Measurements from ENCODE around the gene DEDD. TPM values are rescaled to one million over a fixed set of nuclear protein-coding genes. Genes with fewer than 3 reads are reported as not detected.

The DEDD gene
- total RNA-seq, 4 donors from 2014 or later: 27.5 to 34.6 (median 31.1) TPM

DNA sequence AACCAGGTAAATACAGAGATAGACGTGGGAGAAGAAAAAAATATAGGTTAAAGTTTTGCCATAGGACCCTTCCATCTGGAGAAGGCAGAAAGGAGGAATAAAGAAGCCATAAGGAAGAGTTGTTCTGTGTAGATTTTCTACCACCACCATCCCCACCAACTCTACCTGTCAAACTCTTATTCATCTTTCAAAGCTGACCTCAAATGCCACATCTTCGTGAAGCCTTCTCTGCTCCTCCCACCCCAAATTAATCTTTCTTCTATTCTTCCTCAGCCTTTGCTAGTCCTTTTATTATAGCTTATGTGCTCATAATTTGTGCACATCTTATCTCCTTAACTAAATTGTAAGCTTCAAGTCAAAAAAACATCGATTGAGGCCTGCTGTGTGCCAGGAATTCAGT is 41.9 kb downstream of the DEDD start:
- H3K9me3 ChIP-seq: no peaks in the 10 kb centered on the region
- no peak overlapping the region for H3K4me3 ChIP-seq (replicated peaks in 1 of 3)
- TF ChIP-seq, protein P1, sequence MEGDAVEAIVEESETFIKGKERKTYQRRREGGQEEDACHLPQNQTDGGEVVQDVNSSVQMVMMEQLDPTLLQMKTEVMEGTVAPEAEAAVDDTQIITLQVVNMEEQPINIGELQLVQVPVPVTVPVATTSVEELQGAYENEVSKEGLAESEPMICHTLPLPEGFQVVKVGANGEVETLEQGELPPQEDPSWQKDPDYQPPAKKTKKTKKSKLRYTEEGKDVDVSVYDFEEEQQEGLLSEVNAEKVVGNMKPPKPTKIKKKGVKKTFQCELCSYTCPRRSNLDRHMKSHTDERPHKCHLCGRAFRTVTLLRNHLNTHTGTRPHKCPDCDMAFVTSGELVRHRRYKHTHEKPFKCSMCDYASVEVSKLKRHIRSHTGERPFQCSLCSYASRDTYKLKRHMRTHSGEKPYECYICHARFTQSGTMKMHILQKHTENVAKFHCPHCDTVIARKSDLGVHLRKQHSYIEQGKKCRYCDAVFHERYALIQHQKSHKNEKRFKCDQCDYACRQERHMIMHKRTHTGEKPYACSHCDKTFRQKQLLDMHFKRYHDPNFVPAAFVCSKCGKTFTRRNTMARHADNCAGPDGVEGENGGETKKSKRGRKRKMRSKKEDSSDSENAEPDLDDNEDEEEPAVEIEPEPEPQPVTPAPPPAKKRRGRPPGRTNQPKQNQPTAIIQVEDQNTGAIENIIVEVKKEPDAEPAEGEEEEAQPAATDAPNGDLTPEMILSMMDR (IDR thresholded peaks at IDR 0.05): no peak
- TF ChIP-seq POLR2A (IDR thresholded peaks at IDR 0.05): no peak
- intact Hi-C loops (cut with DNase I): loop anchor here (10.0 kb wide), 2 partner anchors 46 to 256 kb away; partner anchors contain the start of gene USF1
- no peak overlapping the region for H3K27ac ChIP-seq
- no peaks in the 10 kb centered on the region for H3K36me3 ChIP-seq
- H3K27me3 ChIP-seq: no peaks in the 10 kb centered on the region
- WGBS, 2 donors: 89 to 91% methylated on average over 3 of the region's 3 CpGs
- no peak for DNase-seq
- peaks cover 4 to 8% of the 10 kb centered on the region in 2 donors for H3K4me1 ChIP-seq

DNA sequence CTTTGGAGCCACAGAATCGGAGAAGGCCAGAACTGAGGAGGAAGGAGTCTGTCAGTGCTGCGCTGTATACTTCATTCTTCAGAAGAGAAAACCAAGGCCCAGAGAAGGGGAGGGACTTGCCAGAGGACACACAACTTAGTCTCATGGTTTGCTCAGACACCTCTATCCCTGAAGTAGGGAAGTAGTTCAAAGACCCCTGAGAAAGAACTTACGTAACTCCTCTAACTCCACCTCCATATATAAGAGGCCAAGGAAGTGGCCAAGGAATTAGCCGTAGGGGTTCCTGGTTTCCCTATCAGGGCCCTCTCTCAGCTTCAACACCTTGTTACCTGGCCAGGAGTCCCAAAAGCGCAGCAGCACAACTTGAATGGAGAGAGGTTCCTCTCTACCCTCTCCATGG is 42.5 kb downstream of the DEDD start:
- DNase-seq: no peak
- intact Hi-C loops (cut with DNase I): loop anchor here (10.0 kb wide), 2 partner anchors 45 to 255 kb away; partner anchors contain the start of gene USF1
- no peaks in the 10 kb centered on the region for H3K27me3 ChIP-seq
- TF ChIP-seq, protein P1 (IDR thresholded peaks at IDR 0.05): no peak
- no peak for TF ChIP-seq POLR2A (IDR thresholded peaks at IDR 0.05)
- H3K27ac ChIP-seq: no peak overlapping the region
- no peak overlapping the region for H3K4me3 ChIP-seq (replicated peaks in 1 of 3)
- peaks cover 4 to 8% of the 10 kb centered on the region in 2 donors for H3K4me1 ChIP-seq
- 92 to 94% methylated on average over 5 of the region's 5 CpGs for WGBS, 2 donors
- H3K9me3 ChIP-seq: no peaks in the 10 kb centered on the region
- no peaks in the 10 kb centered on the region for H3K36me3 ChIP-seq

DNA sequence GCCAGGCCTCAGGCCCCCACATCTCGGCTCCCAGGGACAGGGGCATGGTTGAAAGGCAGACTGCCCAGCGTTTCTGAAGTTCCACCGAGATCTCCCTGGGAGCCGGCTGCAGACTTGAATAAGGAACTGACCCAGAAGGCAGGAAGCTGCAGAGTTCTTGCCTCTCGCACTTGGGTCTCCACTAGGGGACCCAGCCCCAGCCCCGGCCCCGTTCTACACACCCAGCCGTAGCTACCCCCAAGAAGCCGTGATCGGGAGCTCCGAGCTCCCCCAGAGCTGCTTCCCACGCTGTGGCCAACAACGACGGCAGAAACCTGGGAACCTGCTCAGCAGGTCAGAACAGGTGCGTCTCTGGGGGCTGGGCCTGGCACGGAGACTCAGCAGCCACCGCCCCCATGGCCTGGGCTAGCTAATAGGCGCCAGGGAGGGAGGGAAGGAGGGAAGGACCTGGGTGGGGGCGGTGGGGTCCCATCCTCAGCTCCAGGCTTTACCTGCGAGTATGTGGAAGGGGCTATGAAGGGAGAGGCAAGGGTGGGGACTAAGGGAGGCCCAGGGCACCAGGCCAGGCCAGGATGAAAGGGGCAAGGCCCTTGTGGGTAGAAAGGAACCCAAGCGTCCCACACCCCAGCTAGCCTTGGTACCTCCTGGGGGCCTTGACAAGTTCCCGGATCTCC is 43.1 kb downstream of the DEDD start, which contains the start of gene NECTIN4:
TSS of gene NECTIN4 (minus strand) at position 308 of the 674 bp plus-strand sequence. CDS start at position 46, 262 bp downstream.
- Histone ChIP-seq H3K36me3 (no peaks in the 10 kb centered on the region), H3K4me1 (peaks cover 4 to 8% of the 10 kb centered on the region in 2 donors), H3K27ac (no peak within 1 kb of the TSS), H3K4me3 (replicated peaks in 1 of 3) (no peak within 1 kb of the TSS), H3K27me3 (no peaks in the 10 kb centered on the region), H3K9me3 (no peaks in the 10 kb centered on the region)
- intact Hi-C loops (cut with DNase I): no loop called here
- WGBS, 2 donors: 50 to 52% methylated on average over 9 to 21 of the region's 22 CpGs
- DNase-seq: peak; percentile 71 to 77
- TF ChIP-seq, protein P1 (IDR thresholded peaks at IDR 0.05): no peak
- no peak for TF ChIP-seq POLR2A (IDR thresholded peaks at IDR 0.05)

DNA sequence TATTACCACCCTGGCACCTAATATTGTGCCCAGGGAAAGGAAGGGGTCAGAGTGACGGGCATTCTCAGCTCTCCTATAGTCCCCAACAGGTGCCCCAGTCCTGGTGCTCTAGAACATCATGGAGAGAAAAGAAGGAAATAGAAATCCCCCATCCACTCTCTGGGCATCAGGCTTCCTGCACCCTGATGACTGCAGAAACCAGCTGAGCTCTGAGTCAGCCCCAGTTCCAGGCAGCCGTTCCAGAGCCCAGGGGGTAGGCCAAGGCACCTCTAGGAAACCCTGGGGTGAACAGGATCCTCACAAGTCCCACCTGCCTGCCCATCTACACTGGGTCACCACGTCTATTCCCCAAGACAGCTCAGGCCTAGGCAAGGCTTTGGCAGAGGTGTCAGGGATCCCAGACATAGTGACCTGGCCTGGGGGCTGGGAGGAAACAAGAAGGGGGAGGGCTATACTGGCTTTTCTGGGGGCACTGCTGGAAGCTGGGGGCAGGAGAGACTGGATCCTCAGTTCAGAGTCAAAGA is 43.8 kb downstream of the DEDD start:
- Histone ChIP-seq H3K36me3 (no peaks in the 10 kb centered on the region), H3K27me3 (no peaks in the 10 kb centered on the region), H3K4me1 (peaks cover 4 to 12% of the 10 kb centered on the region in 2 donors), H3K27ac (no peak overlapping the region), H3K9me3 (no peaks in the 10 kb centered on the region), H3K4me3 (replicated peaks in 1 of 3) (no peak overlapping the region)
- WGBS, 2 donors: 93 to 94% methylated on average over 2 to 3 of the region's 3 CpGs
- DNase-seq: no peak
- TF ChIP-seq, protein P1 (IDR thresholded peaks at IDR 0.05): no peak
- no peak for TF ChIP-seq POLR2A (IDR thresholded peaks at IDR 0.05)
- intact Hi-C loops (cut with DNase I): no loop called here

DNA sequence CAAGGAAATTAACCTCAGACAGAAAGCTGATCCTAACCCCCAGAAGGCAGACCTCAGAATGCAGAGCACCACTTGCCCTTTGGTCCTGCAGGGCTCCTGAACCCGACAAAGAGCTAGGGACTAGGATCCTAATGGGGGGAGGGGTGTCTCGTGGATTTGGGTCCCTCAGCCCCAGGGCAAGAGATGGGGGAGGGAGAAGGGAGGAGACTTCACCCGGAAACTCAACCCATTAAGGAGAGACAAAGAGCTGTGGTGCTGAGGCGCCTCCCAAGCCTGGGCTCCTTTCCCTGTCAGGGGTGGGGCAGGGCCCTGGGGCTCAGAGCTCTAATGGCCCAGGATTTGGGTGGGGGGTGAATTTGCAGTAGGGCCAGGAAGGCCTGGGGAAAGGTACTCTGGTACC is 46.0 kb downstream of the DEDD start:
- no peaks in the 10 kb centered on the region for H3K36me3 ChIP-seq
- no peak for DNase-seq
- no peaks in the 10 kb centered on the region for H3K9me3 ChIP-seq
- 57 to 83% methylated on average over 4 of the region's 4 CpGs for WGBS, 2 donors
- TF ChIP-seq, protein P1 (IDR thresholded peaks at IDR 0.05): no peak
- no peak for TF ChIP-seq POLR2A (IDR thresholded peaks at IDR 0.05)
- intact Hi-C loops (cut with DNase I): no loop called here
- H3K4me1 ChIP-seq: peaks cover 4 to 19% of the 10 kb centered on the region in 2 donors
- no peaks in the 10 kb centered on the region for H3K27me3 ChIP-seq
- H3K27ac ChIP-seq: no peak overlapping the region
- H3K4me3 ChIP-seq (replicated peaks in 1 of 3): no peak overlapping the region
